K562 (cell line): Measurements from ENCODE around the gene COX6B2. TPM values are rescaled to one million over a fixed set of nuclear protein-coding genes. Genes with fewer than 3 reads are reported as not detected.

Experiments used
- ARID1B ChIP-seq: fragments of 450-650 bp; IDR thresholded peaks from 2 replicates; pipeline ENCODE4 v1.6.1; 2016; ENCODE audit warnings: antibody characterized with exemption, mild to moderate bottlenecking, inconsistent platforms
- ASH1L ChIP-seq: fragments of 450-650 bp; IDR thresholded peaks from 2 replicates; pipeline ENCODE4 v1.6.1; 2018; ENCODE audit warnings: borderline replicate concordance, mild to moderate bottlenecking, low read depth; ENCODE audit not compliant: partially characterized antibody
- COPS2 ChIP-seq: fragments of 450-650 bp; conservative IDR thresholded peaks from 2 replicates; pipeline ENCODE4 v1.6.1; 2016; ENCODE audit warnings: mild to moderate bottlenecking, moderate library complexity
- ELF1 ChIP-seq: fragments of 200-800 bp; sonication (Bioruptor generic); IDR thresholded peaks from 2 replicates; pipeline ENCODE4 v1.6.1; 2016; ENCODE audit warnings: missing genetic modification characterization, missing compliant biosample characterization
- MAFK ChIP-seq: IDR thresholded peaks from 2 replicates; pipeline ENCODE4 v1.6.1; 2011; ENCODE audit warnings: low read length, improper control_type of control experiment
- NCOR1 ChIP-seq: fragments of 450-650 bp; IDR thresholded peaks from 2 replicates; pipeline ENCODE4 v1.6.1; 2016; ENCODE audit warnings: mild to moderate bottlenecking, moderate library complexity
- NFYB ChIP-seq: IDR thresholded peaks from 2 replicates; pipeline ENCODE4 v1.6.1; 2011; ENCODE audit warnings: mild to moderate bottlenecking, moderate library complexity; ENCODE audit not compliant: insufficient read length; ENCODE audit errors: extremely low read depth
- NR0B1 ChIP-seq: fragments of 450-650 bp; IDR thresholded peaks from one replicate; pipeline ENCODE4 v1.6.1; 2018; ENCODE audit warnings: mild to moderate bottlenecking, moderate library complexity; ENCODE audit not compliant: partially characterized antibody
- PATZ1 ChIP-seq: fragments of 250-450 bp; sonication (Bioruptor Pico); IDR thresholded peaks from 2 replicates; pipeline ENCODE4 v1.5.0; 2020; ENCODE audit warnings: mild to moderate bottlenecking, borderline replicate concordance
- RB1 ChIP-seq: fragments of 450-650 bp; IDR thresholded peaks from 2 replicates; pipeline ENCODE4 v1.6.1; 2017; ENCODE audit warnings: low read depth, mild to moderate bottlenecking
- RBFOX2 ChIP-seq: fragments of 200-400 bp; formaldehyde crosslinking; IDR thresholded peaks from 2 replicates; pipeline ENCODE4 v1.6.1; 2017; ENCODE audit warnings: low read depth, mild to moderate bottlenecking, low read length, moderate library complexity
- SMARCA4 ChIP-seq: fragments of 450-650 bp; IDR thresholded peaks from 2 replicates; pipeline ENCODE4 v1.6.1; 2016
- ZNF121 ChIP-seq: sonication (generic); formaldehyde crosslinking; conservative IDR thresholded peaks from 2 replicates; pipeline ENCODE4 v1.8.0; 2022; ENCODE audit warnings: missing genetic modification reagents
- ZNF184 ChIP-seq: sonication (generic); formaldehyde crosslinking; IDR thresholded peaks from 2 replicates; pipeline ENCODE4 v1.5.0; 2020; ENCODE audit warnings: missing genetic modification reagents
- ZNF316 ChIP-seq: fragments of 450-650 bp; IDR thresholded peaks from 2 replicates; pipeline ENCODE4 v1.6.1; 2016
- ZNF324 ChIP-seq: fragments of 250-450 bp; sonication (Bioruptor Pico); IDR thresholded peaks from 2 replicates; pipeline ENCODE4 v1.4.0; 2020; ENCODE audit warnings: mild to moderate bottlenecking
- ZZZ3 ChIP-seq: fragments of 450-650 bp; IDR thresholded peaks from 2 replicates; pipeline ENCODE4 v1.6.1; 2016; ENCODE audit warnings: antibody characterized with exemption, mild to moderate bottlenecking, moderate library complexity
- polyA plus RNA-seq, 8 experiments: library from polyadenylated mRNA; depleted of rRNA in 4 of 8; stranded (reverse) in 5 of 8; unstranded in 3 of 8; fragments of >200 nt; fragmentation: Nextera tagmentation in 2 of 8; fragmentation: Illumina TruSeq in 1 of 8; extraction: Ambion mirVana in 2 of 8; extraction: Trizol in 1 of 8; gene quantifications; 2 replicates each; pipeline versions ENCODE4 v1.2.1 to v1.2.3, GENCODE V29; 2011 to 2014; ENCODE audit warnings: inconsistent platforms in 1 of 8, missing spikeins in 1 of 8
- total RNA-seq, 7 experiments: library from RNA; depleted of rRNA in 6 of 7; stranded (reverse); fragments of >200 nt in 6 of 7; fragmentation: Illumina TruSeq in 2 of 7; extraction: Trizol in 2 of 7; gene quantifications; 2 replicates each; pipeline versions ENCODE4 v1.2.1 to v1.2.3, GENCODE V29; 2011 to 2021; ENCODE audit warnings: low replicate concordance in 1 of 7
- TF ChIP-seq, protein P1 (sequence below): sonication (generic); IDR thresholded peaks from 2 replicates; pipeline ENCODE4 v1.6.1; 2016
- TF ChIP-seq, protein P2 (sequence below): sonication (generic); formaldehyde crosslinking; IDR thresholded peaks from 2 replicates; pipeline ENCODE4 v1.9.0; 2022; ENCODE audit warnings: mild to moderate bottlenecking, missing genetic modification reagents
- TF ChIP-seq, protein P3 (sequence below): sonication (generic); formaldehyde crosslinking; IDR thresholded peaks from 2 replicates; pipeline ENCODE4 v1.9.0; 2022; ENCODE audit warnings: mild to moderate bottlenecking, missing genetic modification reagents
- TF ChIP-seq, protein P4 (sequence below): fragments of 450-650 bp; IDR thresholded peaks from 2 replicates; pipeline ENCODE4 v1.6.1; 2018; ENCODE audit warnings: mild to moderate bottlenecking, low read depth; ENCODE audit not compliant: partially characterized antibody

COX6B2 gene
- total and polyA plus RNA-seq, 9 of the 15 experiments (the other 6 are each of a cell fraction or from before 2014, with no cell fraction given): 0.40 to 2.5 (median 0.83) TPM

- TF ChIP-seq, protein P1, sequence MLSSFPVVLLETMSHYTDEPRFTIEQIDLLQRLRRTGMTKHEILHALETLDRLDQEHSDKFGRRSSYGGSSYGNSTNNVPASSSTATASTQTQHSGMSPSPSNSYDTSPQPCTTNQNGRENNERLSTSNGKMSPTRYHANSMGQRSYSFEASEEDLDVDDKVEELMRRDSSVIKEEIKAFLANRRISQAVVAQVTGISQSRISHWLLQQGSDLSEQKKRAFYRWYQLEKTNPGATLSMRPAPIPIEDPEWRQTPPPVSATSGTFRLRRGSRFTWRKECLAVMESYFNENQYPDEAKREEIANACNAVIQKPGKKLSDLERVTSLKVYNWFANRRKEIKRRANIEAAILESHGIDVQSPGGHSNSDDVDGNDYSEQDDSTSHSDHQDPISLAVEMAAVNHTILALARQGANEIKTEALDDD: no peak
- TF ChIP-seq ZNF324 (CRISPR knock-in tag) (no peak), NFYB (no peak), ZZZ3 (no peak), MAFK (no peak), ZNF184 (CRISPR knock-in tag) (no peak), RBFOX2 (peak; percentile 85), ELF1 (tag) (no peak), ZNF316 (no peak), ASH1L (no peak), ARID1B (0 out of 2 replicates have a peak, but pooled peaks have one; percentile 12), COPS2 (no peak), ZNF121 (no peak), RB1 (no peak), SMARCA4 (no peak), NR0B1 (no peak), PATZ1 (CRISPR knock-in tag) (no peak), NCOR1 (peak; percentile 7; the same call in 1 of the 2 replicates)
- TF ChIP-seq, protein P2, sequence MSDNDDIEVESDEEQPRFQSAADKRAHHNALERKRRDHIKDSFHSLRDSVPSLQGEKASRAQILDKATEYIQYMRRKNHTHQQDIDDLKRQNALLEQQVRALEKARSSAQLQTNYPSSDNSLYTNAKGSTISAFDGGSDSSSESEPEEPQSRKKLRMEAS (CRISPR knock-in tag): peak; percentile 27
- TF ChIP-seq, protein P3, sequence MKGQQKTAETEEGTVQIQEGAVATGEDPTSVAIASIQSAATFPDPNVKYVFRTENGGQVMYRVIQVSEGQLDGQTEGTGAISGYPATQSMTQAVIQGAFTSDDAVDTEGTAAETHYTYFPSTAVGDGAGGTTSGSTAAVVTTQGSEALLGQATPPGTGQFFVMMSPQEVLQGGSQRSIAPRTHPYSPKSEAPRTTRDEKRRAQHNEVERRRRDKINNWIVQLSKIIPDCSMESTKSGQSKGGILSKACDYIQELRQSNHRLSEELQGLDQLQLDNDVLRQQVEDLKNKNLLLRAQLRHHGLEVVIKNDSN: no peak
- TF ChIP-seq, protein P4, sequence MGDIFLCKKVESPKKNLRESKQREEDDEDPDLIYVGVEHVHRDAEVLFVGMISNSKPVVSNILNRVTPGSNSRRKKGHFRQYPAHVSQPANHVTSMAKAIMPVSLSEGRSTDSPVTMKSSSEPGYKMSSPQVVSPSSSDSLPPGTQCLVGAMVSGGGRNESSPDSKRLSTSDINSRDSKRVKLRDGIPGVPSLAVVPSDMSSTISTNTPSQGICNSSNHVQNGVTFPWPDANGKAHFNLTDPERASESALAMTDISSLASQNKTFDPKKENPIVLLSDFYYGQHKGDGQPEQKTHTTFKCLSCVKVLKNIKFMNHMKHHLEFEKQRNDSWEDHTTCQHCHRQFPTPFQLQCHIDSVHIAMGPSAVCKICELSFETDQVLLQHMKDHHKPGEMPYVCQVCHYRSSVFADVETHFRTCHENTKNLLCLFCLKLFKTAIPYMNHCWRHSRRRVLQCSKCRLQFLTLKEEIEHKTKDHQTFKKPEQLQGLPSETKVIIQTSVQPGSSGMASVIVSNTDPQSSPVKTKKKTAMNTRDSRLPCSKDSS: no peak
Measured at GRCh38 chr19:55339889-55340783, 14.4 kb downstream of the COX6B2 start (continued).
